Measurements from ENCODE around the gene ACYP1.

Gene ACYP1

GRCh38 chr14:75060420-75060819 is 3.4 kb downstream of the ACYP1 start:
- no peak for TF ChIP-seq CTCF (IDR thresholded peaks at IDR 0.05; ENCODE audit: extremely low read depth, missing control alignments)
- no peak for DNase-seq (ENCODE audit: low spot score)

GRCh38 chr14:75059642-75060041 is 4.2 kb downstream of the ACYP1 start:
- DNase-seq (ENCODE audit: low spot score), result no peak
- no peak for TF ChIP-seq CTCF (IDR thresholded peaks at IDR 0.05; ENCODE audit: extremely low read depth, missing control alignments)

- no peak for TF ChIP-seq CTCF (IDR thresholded peaks at IDR 0.05; ENCODE audit: extremely low read depth, missing control alignments)
- no peak for DNase-seq (ENCODE audit: low spot score)
These were observed 9.4 kb downstream of the ACYP1 start for GRCh38 chr14:75054421-75054820.

GRCh38 chr14:75053396-75054291 is 10.2 kb downstream of the ACYP1 start:
- TF ChIP-seq CTCF (IDR thresholded peaks at IDR 0.05; ENCODE audit: extremely low read depth, missing control alignments), result no peak
- no peak for DNase-seq (ENCODE audit: low spot score)

GRCh38 chr14:75051556-75051899 is 12.3 kb downstream of the ACYP1 start:
- DNase-seq (ENCODE audit: low spot score), result no peak
- TF ChIP-seq CTCF (IDR thresholded peaks at IDR 0.05; ENCODE audit: extremely low read depth, missing control alignments), result no peak

GRCh38 chr14:75050852-75051555 is 12.8 kb downstream of the ACYP1 start, which contains the start of gene MLH3:
TSS of gene MLH3 (minus strand) at chr14:75051467. CDS start at chr14:75049655, 1,812 bp downstream.
- no peak for TF ChIP-seq CTCF (IDR thresholded peaks at IDR 0.05; ENCODE audit: extremely low read depth, missing control alignments)
- peak; percentile 91 for DNase-seq (ENCODE audit: low spot score)

GRCh38 chr14:75049731-75050201 is 14.1 kb downstream of the ACYP1 start:
- no peak for TF ChIP-seq CTCF (IDR thresholded peaks at IDR 0.05; ENCODE audit: extremely low read depth, missing control alignments)

More at GRCh38 chr14:75049731-75050201, 14.1 kb downstream of the ACYP1 start:
- DNase-seq (ENCODE audit: low spot score), result no peak

Measured in GM20000 (cell line).